A549 (cell line): ENCODE results near the gene UNCX. TPM values are rescaled to one million over a fixed set of nuclear protein-coding genes. Genes with fewer than 3 reads are reported as not detected.

Source experiments
- ATAC-seq, 2 experiments: fragments of 200-7000 bp in 1 of 2; fragments of >200 bp in 1 of 2; cut with Nextera tagmentation in 1 of 2; cut with Tn5 transposase in 1 of 2; 3 replicates each; pipeline versions ENCODE4 v1.8.0 to v1.9.1; 2018 to 2020; ENCODE audit warnings: mild to moderate bottlenecking in 1 of 2, moderate library complexity in 1 of 2
- CTCF ChIA-PET: fragments of 300-600 bp; sonication (Branson Sonifier 250); formaldehyde crosslinking; extraction: SDS; loops from one replicate; lab custom pipeline; 2021; ENCODE audit warnings: antibody characterized with exemption, inconsistent platforms; lab: Yijun Ruan, JAX
- POLR2A ChIA-PET: fragments of 350-600 bp; formaldehyde crosslinking; extraction: SDS; loops from one replicate; lab custom pipeline; 2021; ENCODE audit warnings: antibody characterized with exemption, inconsistent platforms; lab: Yijun Ruan, JAX
- DNase-seq, 2 experiments: peaks; one replicate each; pipeline versions ENCODE4 v3.0.0 to v3.0.0-alpha.2; 2011 to 2016; ENCODE audit warnings: low read depth in 1 of 2, low spot score in 1 of 2
- FAIRE-seq: peaks from 2 replicates; lab custom pipeline; 2011; peaks lifted over from hg19 to GRCh38; lab: Jason Lieb, UNC
- H3K27ac ChIP-seq, 2 experiments: fragments of >200 bp; sonication (Bioruptor Twin); formaldehyde crosslinking; 3 replicates each; pipeline ENCODE4 v1.5.1; 2016 to 2017
- H3K4me1 ChIP-seq: fragments of >200 bp; sonication (Bioruptor Twin); formaldehyde crosslinking; 3 replicates; pipeline ENCODE4 v1.6.1; 2016
- H3K4me2 ChIP-seq: fragments of >200 bp; sonication (Bioruptor Twin); formaldehyde crosslinking; 3 replicates; pipeline ENCODE4 v1.6.1; 2016
- H3K4me3 ChIP-seq: fragments of >200 bp; sonication (Bioruptor Twin); formaldehyde crosslinking; 3 replicates; pipeline ENCODE4 v1.5.1; 2016
- H3K9me3 ChIP-seq: fragments of >200 bp; sonication (Bioruptor Twin); formaldehyde crosslinking; 3 replicates; pipeline ENCODE4 v1.6.1; 2016
- BHLHE40 ChIP-seq: IDR thresholded peaks from 2 replicates; pipeline ENCODE4 v1.6.1; 2012; ENCODE audit warnings: low read depth, low read length, inconsistent platforms
- CEBPB ChIP-seq, 2 experiments: fragments of >200 bp in 1 of 2; sonication (Bioruptor Twin) in 1 of 2; formaldehyde crosslinking in 1 of 2; IDR thresholded peaks; 2 replicates each; pipeline ENCODE4 v1.6.1; 2012 to 2016
- CHD4 ChIP-seq: fragments of 200-600 bp; sonication (generic); IDR thresholded peaks from 2 replicates; pipeline ENCODE4 v1.6.1; 2016; ENCODE audit warnings: antibody characterized with exemption, mild to moderate bottlenecking, borderline replicate concordance
- CTCF ChIP-seq: fragments of >200 bp; sonication (Bioruptor Twin); formaldehyde crosslinking; IDR thresholded peaks from 3 replicates; pipeline ENCODE4 v1.5.1; 2016
- E2F6 ChIP-seq: IDR thresholded peaks from 2 replicates; pipeline ENCODE4 v1.6.1; 2012; ENCODE audit warnings: low read depth, borderline replicate concordance
- EHF ChIP-seq: fragments of 250-450 bp; sonication (Bioruptor Pico); IDR thresholded peaks from 2 replicates; pipeline ENCODE4 v1.5.0; 2020; ENCODE audit warnings: mild to moderate bottlenecking
- FOXS1 ChIP-seq: fragments of 250-450 bp; sonication (Bioruptor Pico); IDR thresholded peaks from 2 replicates; pipeline ENCODE4 v1.5.0; 2020; ENCODE audit warnings: mild to moderate bottlenecking, moderate library complexity
- GATA3 ChIP-seq: IDR thresholded peaks from 2 replicates; pipeline ENCODE4 v1.6.1; 2012; ENCODE audit warnings: borderline replicate concordance
- HMGXB4 ChIP-seq: fragments of 250-450 bp; sonication (Bioruptor Pico); IDR thresholded peaks from 2 replicates; pipeline ENCODE4 v1.5.0; 2021; ENCODE audit warnings: mild to moderate bottlenecking, moderate library complexity, borderline replicate concordance
- HOXA7 ChIP-seq: fragments of 250-450 bp; sonication (Bioruptor Pico); IDR thresholded peaks from 2 replicates; pipeline ENCODE4 v1.5.0; 2020; ENCODE audit warnings: mild to moderate bottlenecking, moderate library complexity
- KDM5A ChIP-seq: fragments of 200-600 bp; sonication (generic); IDR thresholded peaks from 2 replicates; pipeline ENCODE4 v1.6.1; 2016; ENCODE audit warnings: antibody characterized with exemption, mild to moderate bottlenecking
- MAFK ChIP-seq: fragments of 450-650 bp; IDR thresholded peaks from 2 replicates; pipeline ENCODE4 v1.6.1; 2014; ENCODE audit not compliant: partially characterized antibody
- MAX ChIP-seq: IDR thresholded peaks from 2 replicates; pipeline ENCODE4 v1.6.1; 2012
- MAZ ChIP-seq: fragments of 150-350 bp; IDR thresholded peaks from 2 replicates; pipeline ENCODE4 v1.6.1; 2014; ENCODE audit warnings: antibody characterized with exemption, low read depth, low read length, borderline replicate concordance
- MYC ChIP-seq: IDR thresholded peaks from 2 replicates; pipeline ENCODE4 v1.6.1; 2012; ENCODE audit warnings: mild to moderate bottlenecking, inconsistent platforms, low read length, improper control_type of control experiment, borderline replicate concordance
- PBX3 ChIP-seq: IDR thresholded peaks from 2 replicates; pipeline ENCODE4 v1.6.1; 2012
- PHF8 ChIP-seq: fragments of 200-600 bp; sonication (generic); IDR thresholded peaks from 2 replicates; pipeline ENCODE4 v1.6.1; 2016; ENCODE audit warnings: low read depth, mild to moderate bottlenecking, antibody characterized with exemption, moderate library complexity, borderline replicate concordance
- REST ChIP-seq: fragments of 200-600 bp; sonication (generic); IDR thresholded peaks from 2 replicates; pipeline ENCODE4 v1.6.1; 2016; ENCODE audit warnings: antibody characterized with exemption, mild to moderate bottlenecking, moderate library complexity
- TP53 ChIP-seq: fragments of 250-450 bp; sonication (Bioruptor Pico); IDR thresholded peaks from 2 replicates; pipeline ENCODE4 v1.5.0; 2021; ENCODE audit warnings: mild to moderate bottlenecking, moderate library complexity
- ZFP36 ChIP-seq: fragments of 450-650 bp; IDR thresholded peaks from 2 replicates; pipeline ENCODE4 v1.6.1; 2014; ENCODE audit warnings: borderline replicate concordance; ENCODE audit not compliant: partially characterized antibody
- ZNF302 ChIP-seq: fragments of 250-450 bp; sonication (Bioruptor Pico); IDR thresholded peaks from 2 replicates; pipeline ENCODE4 v1.9.0; 2021; ENCODE audit warnings: inconsistent platforms, mild to moderate bottlenecking, moderate library complexity
- WGBS: methylation state at CpG from one replicate; pipeline ENCODE4 v1.1.6; 2017; ENCODE audit errors: missing lambda C conversion rate; 5-methylcytosine and 5-hydroxymethylcytosine counted together
- polyA plus RNA-seq, 4 experiments: library from polyadenylated mRNA; depleted of rRNA in 3 of 4; stranded (reverse); fragments of >200 nt; fragmentation: RNase III in 1 of 4; extraction: RNeasy Plus Mini Kit Qiagen cat#74134 plus additional on column Dnase treatment in 1 of 4; gene quantifications; 2 replicates in 3 of 4; 3 replicates in 1 of 4; pipeline ENCODE4 v1.2.3, GENCODE V29; 2011 to 2017

The UNCX gene
- polyA plus RNA-seq, 2 of the 4 experiments (the other 2 are of a cell fraction), result not detected

GRCh38 chr7:1219498-1219897 is 13.2 kb upstream of the UNCX start:
- peak; percentile 40 to 45; a peak in 3 of 6 replicates for ATAC-seq
- POLR2A ChIA-PET, result no interaction called here

GRCh38 chr7:1220000-1220726 is 12.5 kb upstream of the UNCX start:
- FAIRE-seq (no peak), DNase-seq (no peak), ATAC-seq (no peak)
- Histone ChIP-seq H3K27ac (no peak overlapping the region), H3K4me2 (no peak overlapping the region), H3K4me3 (no peak overlapping the region), H3K4me1 (0 out of 3 replicates have a peak, but pooled peaks cover under 1% of the 10 kb centered on the region), H3K9me3 (no peaks in the 10 kb centered on the region)
- ChIA-PET CTCF (interaction anchor here (1.2 to 10.2 kb wide), 6 partner anchors 15 to 254 kb away, joined by 4 to 218 read pairs (median 16); no protein-coding TSS in a partner anchor), POLR2A (no interaction called here)
- WGBS, result 61% methylated on average over 13 of the region's 13 CpGs
- TF ChIP-seq MAX (no peak), E2F6 (no peak), KDM5A (no peak), HMGXB4 (CRISPR knock-in tag) (no peak), ZFP36 (no peak), MYC (no peak), FOXS1 (no peak), CHD4 (no peak), EHF (CRISPR knock-in tag) (no peak), PBX3 (no peak), MAFK (no peak)

More at GRCh38 chr7:1219498-1219897, 13.2 kb upstream of the UNCX start:
- FAIRE-seq, result no peak
- Histone ChIP-seq H3K9me3 (no peaks in the 10 kb centered on the region), H3K4me1 (no peaks in the 10 kb centered on the region), H3K4me3 (no peak overlapping the region), H3K4me2 (no peak overlapping the region), H3K27ac (no peak overlapping the region)
- no peak for DNase-seq
- WGBS, result 68% methylated on average over 9 of the region's 9 CpGs
- TF ChIP-seq BHLHE40, result no peak
- no peak for TF ChIP-seq ZNF302 (CRISPR knock-in tag)
- no peak for TF ChIP-seq PHF8
- no peak for TF ChIP-seq CEBPB (IDR thresholded peaks at IDR 0.05)
- no peak for TF ChIP-seq MAX
- no peak for TF ChIP-seq MYC
- TF ChIP-seq GATA3, result no peak
- TF ChIP-seq TP53, result no peak
- TF ChIP-seq MAZ, result no peak
- no peak for TF ChIP-seq CTCF
- TF ChIP-seq REST, result no peak
- no peak for TF ChIP-seq HOXA7
- CTCF ChIA-PET, result interaction anchor here (1.2 to 10.2 kb wide), 6 partner anchors 14 to 254 kb away, joined by 4 to 218 read pairs (median 16); no protein-coding TSS in a partner anchor
